GM23338 (cell line): Measurements from ENCODE around the gene DERA. TPM values are rescaled to one million over a fixed set of nuclear protein-coding genes. Genes with fewer than 3 reads are reported as not detected.

Experiments
- ATAC-seq: fragments of 200-7000 bp; cut with Tn5 transposase; 3 replicates; pipeline ENCODE4 v1.9.1; 2020
- DNase-seq: peaks from one replicate; pipeline ENCODE4 v3.0.0-alpha.2; 2015; ENCODE audit warnings: low spot score
- H2AFZ ChIP-seq: fragments of 200-600 bp; sonication (generic); 2 replicates; pipeline ENCODE4 v1.8.0; 2016; ENCODE audit warnings: antibody characterized with exemption, mild to moderate bottlenecking, moderate library complexity
- H3F3A ChIP-seq: fragments of 200-600 bp; sonication (generic); replicated peaks from 2 replicates; pipeline ENCODE4 v1.8.0; 2017; ENCODE audit warnings: antibody characterized with exemption, mixed run types, low read depth
- H3K27ac ChIP-seq: fragments of 200-600 bp; sonication (generic); 2 replicates; pipeline ENCODE4 v1.6.1; 2016; ENCODE audit warnings: low read depth
- H3K27me3 ChIP-seq: fragments of 200-600 bp; sonication (generic); 2 replicates; pipeline ENCODE4 v1.8.0; 2016; ENCODE audit warnings: mild to moderate bottlenecking, mixed run types, moderate library complexity; ENCODE audit not compliant: insufficient read depth
- H3K36me3 ChIP-seq: fragments of 200-600 bp; sonication (generic); 2 replicates; pipeline ENCODE4 v1.8.0; 2016; ENCODE audit warnings: mild to moderate bottlenecking; ENCODE audit not compliant: insufficient read depth
- H3K4me1 ChIP-seq: fragments of 200-600 bp; sonication (generic); 2 replicates; pipeline ENCODE4 v1.8.0; 2016; ENCODE audit warnings: mild to moderate bottlenecking, moderate library complexity; ENCODE audit not compliant: insufficient read depth
- H3K4me2 ChIP-seq: fragments of 200-600 bp; sonication (generic); 2 replicates; pipeline ENCODE4 v1.7.1; 2017; ENCODE audit warnings: mixed run types
- H3K4me3 ChIP-seq: fragments of 200-600 bp; sonication (generic); 2 replicates; pipeline ENCODE4 v1.6.1; 2016; ENCODE audit warnings: mixed run types
- H3K79me2 ChIP-seq: fragments of 200-600 bp; sonication (generic); replicated peaks from 2 replicates; pipeline ENCODE4 v1.8.0; 2017; ENCODE audit warnings: mild to moderate bottlenecking; ENCODE audit not compliant: insufficient read depth
- H3K9me2 ChIP-seq: fragments of 200-600 bp; sonication (generic); 2 replicates; pipeline ENCODE4 v1.8.0; 2017; ENCODE audit not compliant: insufficient read depth
- H4K20me1 ChIP-seq: fragments of 200-600 bp; sonication (generic); replicated peaks from 2 replicates; pipeline ENCODE4 v1.8.0; 2017; ENCODE audit warnings: mild to moderate bottlenecking; ENCODE audit not compliant: insufficient read depth
- H3K27ac Mint-ChIP-seq: 2 replicates; pipeline ENCODE4 v1.8.0; 2020; ENCODE audit warnings: inconsistent platforms, mild to moderate bottlenecking, moderate library complexity, mixed read lengths
- H3K27me3 Mint-ChIP-seq: 3 replicates; pipeline ENCODE4 v1.8.0; 2022; ENCODE audit warnings: low read depth, mild to moderate bottlenecking, moderate library complexity, mixed read lengths, inconsistent platforms; ENCODE audit not compliant: insufficient read depth, poor library complexity
- H3K36me3 Mint-ChIP-seq: 3 replicates; pipeline ENCODE4 v1.8.0; 2021; ENCODE audit warnings: low read depth, mild to moderate bottlenecking, inconsistent platforms, moderate library complexity, mixed read lengths
- H3K4me1 Mint-ChIP-seq: 3 replicates; pipeline ENCODE4 v1.8.0; 2020; ENCODE audit warnings: mild to moderate bottlenecking, inconsistent platforms, mixed read lengths
- H3K4me3 Mint-ChIP-seq: 3 replicates; pipeline ENCODE4 v1.8.0; 2021; ENCODE audit warnings: moderate library complexity, mild to moderate bottlenecking, inconsistent platforms, mixed read lengths
- H3K9me3 Mint-ChIP-seq: 3 replicates; pipeline ENCODE4 v1.8.0; 2020; ENCODE audit warnings: moderate library complexity, mild to moderate bottlenecking, inconsistent platforms, mixed read lengths
- polyA plus RNA-seq: library from polyadenylated mRNA; unstranded; fragments of >200 nt; fragmentation: Nextera tagmentation; extraction: Ambion mirVana; gene quantifications from 2 replicates; pipeline ENCODE4 v1.2.1, GENCODE V29; 2016
- total RNA-seq: library from RNA; depleted of rRNA; stranded (reverse); fragments of >200 nt; shearing (Covaris generic); gene quantifications from 2 replicates; pipeline ENCODE4 v1.2.3, GENCODE V29; 2014
- TF ChIP-seq, protein P1 (sequence below): fragments of 250-450 bp; sonication (Bioruptor Pico); IDR thresholded peaks from 2 replicates; pipeline ENCODE4 v1.5.0; 2020; ENCODE audit warnings: mild to moderate bottlenecking, moderate library complexity
- TF ChIP-seq, protein P2 (sequence below): IDR thresholded peaks from one replicate; pipeline ENCODE4 v1.6.1; 2018; ENCODE audit warnings: antibody characterized with exemption; ENCODE audit not compliant: unreplicated experiment
- TF ChIP-seq, protein P3 (sequence below), 2 experiments: fragments of 200-600 bp in 1 of 2; sonication (generic) in 1 of 2; conservative IDR thresholded peaks; 2 replicates each; pipeline versions ENCODE4 v1.5.1 to v1.6.1; 2016 to 2017; ENCODE audit warnings: antibody characterized with exemption in 2 of 2, low read depth in 2 of 2, mild to moderate bottlenecking in 2 of 2, moderate library complexity in 1 of 2

The DERA gene
- total and polyA plus RNA-seq, 2 experiments from 2014 or later: 20.4 to 27.3 TPM

DNA sequence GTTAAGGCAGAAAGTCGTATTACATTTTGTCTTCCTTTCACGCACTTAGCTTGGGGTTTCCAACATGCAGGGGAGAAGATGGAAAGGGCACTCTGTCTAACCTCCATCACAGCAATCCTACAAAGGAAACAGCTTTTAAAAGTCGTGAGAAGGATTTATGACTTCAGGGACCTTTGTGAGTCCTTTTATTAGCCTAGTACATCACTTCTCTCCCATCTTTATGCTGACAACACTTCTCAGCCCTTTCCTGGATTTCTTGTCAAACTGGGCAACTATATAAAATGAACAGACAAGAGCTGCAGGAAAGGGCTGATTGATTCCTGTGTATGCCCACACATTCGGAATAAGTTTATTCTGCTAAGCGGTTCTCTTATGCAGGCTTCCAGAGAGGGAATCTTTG is 159.0 kb downstream of the DERA start (continued):
- TF ChIP-seq, protein P1, sequence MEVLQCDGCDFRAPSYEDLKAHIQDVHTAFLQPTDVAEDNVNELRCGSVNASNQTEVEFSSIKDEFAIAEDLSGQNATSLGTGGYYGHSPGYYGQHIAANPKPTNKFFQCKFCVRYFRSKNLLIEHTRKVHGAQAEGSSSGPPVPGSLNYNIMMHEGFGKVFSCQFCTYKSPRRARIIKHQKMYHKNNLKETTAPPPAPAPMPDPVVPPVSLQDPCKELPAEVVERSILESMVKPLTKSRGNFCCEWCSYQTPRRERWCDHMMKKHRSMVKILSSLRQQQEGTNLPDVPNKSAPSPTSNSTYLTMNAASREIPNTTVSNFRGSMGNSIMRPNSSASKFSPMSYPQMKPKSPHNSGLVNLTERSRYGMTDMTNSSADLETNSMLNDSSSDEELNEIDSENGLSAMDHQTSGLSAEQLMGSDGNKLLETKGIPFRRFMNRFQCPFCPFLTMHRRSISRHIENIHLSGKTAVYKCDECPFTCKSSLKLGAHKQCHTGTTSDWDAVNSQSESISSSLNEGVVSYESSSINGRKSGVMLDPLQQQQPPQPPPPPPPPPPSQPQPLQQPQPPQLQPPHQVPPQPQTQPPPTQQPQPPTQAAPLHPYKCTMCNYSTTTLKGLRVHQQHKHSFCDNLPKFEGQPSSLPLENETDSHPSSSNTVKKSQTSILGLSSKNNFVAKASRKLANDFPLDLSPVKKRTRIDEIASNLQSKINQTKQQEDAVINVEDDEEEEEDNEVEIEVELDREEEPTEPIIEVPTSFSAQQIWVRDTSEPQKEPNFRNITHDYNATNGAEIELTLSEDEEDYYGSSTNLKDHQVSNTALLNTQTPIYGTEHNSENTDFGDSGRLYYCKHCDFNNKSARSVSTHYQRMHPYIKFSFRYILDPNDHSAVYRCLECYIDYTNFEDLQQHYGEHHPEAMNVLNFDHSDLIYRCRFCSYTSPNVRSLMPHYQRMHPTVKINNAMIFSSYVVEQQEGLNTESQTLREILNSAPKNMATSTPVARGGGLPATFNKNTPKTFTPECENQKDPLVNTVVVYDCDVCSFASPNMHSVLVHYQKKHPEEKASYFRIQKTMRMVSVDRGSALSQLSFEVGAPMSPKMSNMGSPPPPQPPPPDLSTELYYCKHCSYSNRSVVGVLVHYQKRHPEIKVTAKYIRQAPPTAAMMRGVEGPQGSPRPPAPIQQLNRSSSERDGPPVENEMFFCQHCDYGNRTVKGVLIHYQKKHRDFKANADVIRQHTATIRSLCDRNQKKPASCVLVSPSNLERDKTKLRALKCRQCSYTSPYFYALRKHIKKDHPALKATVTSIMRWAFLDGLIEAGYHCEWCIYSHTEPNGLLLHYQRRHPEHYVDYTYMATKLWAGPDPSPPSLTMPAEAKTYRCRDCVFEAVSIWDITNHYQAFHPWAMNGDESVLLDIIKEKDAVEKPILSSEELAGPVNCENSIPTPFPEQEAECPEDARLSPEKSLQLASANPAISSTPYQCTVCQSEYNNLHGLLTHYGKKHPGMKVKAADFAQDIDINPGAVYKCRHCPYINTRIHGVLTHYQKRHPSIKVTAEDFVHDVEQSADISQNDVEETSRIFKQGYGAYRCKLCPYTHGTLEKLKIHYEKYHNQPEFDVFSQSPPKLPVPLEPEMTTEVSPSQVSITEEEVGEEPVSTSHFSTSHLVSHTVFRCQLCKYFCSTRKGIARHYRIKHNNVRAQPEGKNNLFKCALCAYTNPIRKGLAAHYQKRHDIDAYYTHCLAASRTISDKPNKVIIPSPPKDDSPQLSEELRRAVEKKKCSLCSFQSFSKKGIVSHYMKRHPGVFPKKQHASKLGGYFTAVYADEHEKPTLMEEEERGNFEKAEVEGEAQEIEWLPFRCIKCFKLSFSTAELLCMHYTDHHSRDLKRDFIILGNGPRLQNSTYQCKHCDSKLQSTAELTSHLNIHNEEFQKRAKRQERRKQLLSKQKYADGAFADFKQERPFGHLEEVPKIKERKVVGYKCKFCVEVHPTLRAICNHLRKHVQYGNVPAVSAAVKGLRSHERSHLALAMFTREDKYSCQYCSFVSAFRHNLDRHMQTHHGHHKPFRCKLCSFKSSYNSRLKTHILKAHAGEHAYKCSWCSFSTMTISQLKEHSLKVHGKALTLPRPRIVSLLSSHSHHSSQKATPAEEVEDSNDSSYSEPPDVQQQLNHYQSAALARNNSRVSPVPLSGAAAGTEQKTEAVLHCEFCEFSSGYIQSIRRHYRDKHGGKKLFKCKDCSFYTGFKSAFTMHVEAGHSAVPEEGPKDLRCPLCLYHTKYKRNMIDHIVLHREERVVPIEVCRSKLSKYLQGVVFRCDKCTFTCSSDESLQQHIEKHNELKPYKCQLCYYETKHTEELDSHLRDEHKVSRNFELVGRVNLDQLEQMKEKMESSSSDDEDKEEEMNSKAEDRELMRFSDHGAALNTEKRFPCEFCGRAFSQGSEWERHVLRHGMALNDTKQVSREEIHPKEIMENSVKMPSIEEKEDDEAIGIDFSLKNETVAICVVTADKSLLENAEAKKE (CRISPR knock-in tag): no peak
- TF ChIP-seq, protein P2, sequence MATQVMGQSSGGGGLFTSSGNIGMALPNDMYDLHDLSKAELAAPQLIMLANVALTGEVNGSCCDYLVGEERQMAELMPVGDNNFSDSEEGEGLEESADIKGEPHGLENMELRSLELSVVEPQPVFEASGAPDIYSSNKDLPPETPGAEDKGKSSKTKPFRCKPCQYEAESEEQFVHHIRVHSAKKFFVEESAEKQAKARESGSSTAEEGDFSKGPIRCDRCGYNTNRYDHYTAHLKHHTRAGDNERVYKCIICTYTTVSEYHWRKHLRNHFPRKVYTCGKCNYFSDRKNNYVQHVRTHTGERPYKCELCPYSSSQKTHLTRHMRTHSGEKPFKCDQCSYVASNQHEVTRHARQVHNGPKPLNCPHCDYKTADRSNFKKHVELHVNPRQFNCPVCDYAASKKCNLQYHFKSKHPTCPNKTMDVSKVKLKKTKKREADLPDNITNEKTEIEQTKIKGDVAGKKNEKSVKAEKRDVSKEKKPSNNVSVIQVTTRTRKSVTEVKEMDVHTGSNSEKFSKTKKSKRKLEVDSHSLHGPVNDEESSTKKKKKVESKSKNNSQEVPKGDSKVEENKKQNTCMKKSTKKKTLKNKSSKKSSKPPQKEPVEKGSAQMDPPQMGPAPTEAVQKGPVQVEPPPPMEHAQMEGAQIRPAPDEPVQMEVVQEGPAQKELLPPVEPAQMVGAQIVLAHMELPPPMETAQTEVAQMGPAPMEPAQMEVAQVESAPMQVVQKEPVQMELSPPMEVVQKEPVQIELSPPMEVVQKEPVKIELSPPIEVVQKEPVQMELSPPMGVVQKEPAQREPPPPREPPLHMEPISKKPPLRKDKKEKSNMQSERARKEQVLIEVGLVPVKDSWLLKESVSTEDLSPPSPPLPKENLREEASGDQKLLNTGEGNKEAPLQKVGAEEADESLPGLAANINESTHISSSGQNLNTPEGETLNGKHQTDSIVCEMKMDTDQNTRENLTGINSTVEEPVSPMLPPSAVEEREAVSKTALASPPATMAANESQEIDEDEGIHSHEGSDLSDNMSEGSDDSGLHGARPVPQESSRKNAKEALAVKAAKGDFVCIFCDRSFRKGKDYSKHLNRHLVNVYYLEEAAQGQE: no peak
- TF ChIP-seq, protein P3, sequence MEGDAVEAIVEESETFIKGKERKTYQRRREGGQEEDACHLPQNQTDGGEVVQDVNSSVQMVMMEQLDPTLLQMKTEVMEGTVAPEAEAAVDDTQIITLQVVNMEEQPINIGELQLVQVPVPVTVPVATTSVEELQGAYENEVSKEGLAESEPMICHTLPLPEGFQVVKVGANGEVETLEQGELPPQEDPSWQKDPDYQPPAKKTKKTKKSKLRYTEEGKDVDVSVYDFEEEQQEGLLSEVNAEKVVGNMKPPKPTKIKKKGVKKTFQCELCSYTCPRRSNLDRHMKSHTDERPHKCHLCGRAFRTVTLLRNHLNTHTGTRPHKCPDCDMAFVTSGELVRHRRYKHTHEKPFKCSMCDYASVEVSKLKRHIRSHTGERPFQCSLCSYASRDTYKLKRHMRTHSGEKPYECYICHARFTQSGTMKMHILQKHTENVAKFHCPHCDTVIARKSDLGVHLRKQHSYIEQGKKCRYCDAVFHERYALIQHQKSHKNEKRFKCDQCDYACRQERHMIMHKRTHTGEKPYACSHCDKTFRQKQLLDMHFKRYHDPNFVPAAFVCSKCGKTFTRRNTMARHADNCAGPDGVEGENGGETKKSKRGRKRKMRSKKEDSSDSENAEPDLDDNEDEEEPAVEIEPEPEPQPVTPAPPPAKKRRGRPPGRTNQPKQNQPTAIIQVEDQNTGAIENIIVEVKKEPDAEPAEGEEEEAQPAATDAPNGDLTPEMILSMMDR (conservative IDR thresholded peaks at IDR 0.05; ENCODE audit: low read depth in 2 of 2): no peak

DNA sequence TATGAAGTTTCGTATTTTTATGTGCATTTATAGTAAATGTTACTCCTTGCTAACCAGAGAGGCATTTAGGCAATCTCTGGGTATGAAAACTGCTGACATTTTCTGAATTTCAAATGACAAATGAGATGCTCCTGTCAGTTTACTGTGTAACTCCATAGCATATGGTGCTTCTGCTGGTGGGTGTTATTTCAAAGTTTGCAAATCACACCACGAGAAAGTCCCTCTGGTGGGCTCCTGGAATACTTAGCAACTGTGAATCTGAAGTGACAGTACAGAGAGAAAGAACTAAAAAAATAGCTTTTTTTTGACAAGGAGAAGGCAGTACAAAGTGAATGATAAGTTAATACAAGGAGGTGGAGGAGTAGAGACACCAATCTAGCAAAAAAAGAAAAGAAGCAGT is 161.5 kb downstream of the DERA start:
- Histone ChIP-seq H3K9me2 (no peaks in the 10 kb centered on the region), H2AFZ (no peak overlapping the region), H3F3A (no peaks in the 10 kb centered on the region), H3K4me2 (no peak overlapping the region), H3K27ac (no peak overlapping the region), H3K4me3 (no peak overlapping the region), H3K79me2 (no peaks in the 10 kb centered on the region), H3K27me3 (no peaks in the 10 kb centered on the region), H4K20me1 (no peaks in the 10 kb centered on the region), H3K4me1 (no peaks in the 10 kb centered on the region), H3K36me3 (no peaks in the 10 kb centered on the region)
- Mint-ChIP-seq H3K4me3 (no peak overlapping the region), H3K27me3 (no peaks in the 10 kb centered on the region), H3K27ac (no peak overlapping the region), H3K4me1 (no peaks in the 10 kb centered on the region), H3K36me3 (no peaks in the 10 kb centered on the region), H3K9me3 (no peaks in the 10 kb centered on the region)
- DNase-seq (no peak), ATAC-seq (no peak)
- TF ChIP-seq, protein P1 (CRISPR knock-in tag): no peak
